Measurements from ENCODE around the gene PLB1. TPM values are rescaled to one million over a fixed set of nuclear protein-coding genes. Genes with fewer than 3 reads are reported as not detected.

PLB1 gene
- polyA plus RNA-seq, 1 donor from 2014 or later = not detected

- Mint-ChIP-seq H3K27me3 (peaks cover 2% of the 10 kb centered on the region), H3K27ac (no peak overlapping the region), H3K4me1 (peaks cover 0 to 3% (median 0%) of the 10 kb centered on the region in 3 donors), H3K4me3 (no peak overlapping the region), H3K36me3 (peaks cover 2% of the 10 kb centered on the region), H3K9me3 (peaks cover 0 to 2% (median 0%) of the 10 kb centered on the region in 3 donors)
These were observed 142.2 kb downstream of the PLB1 start for GRCh38 chr2:28638102-28638501.

- H3K36me3 Mint-ChIP-seq = peaks cover 2% of the 10 kb centered on the region
- no peak overlapping the region for H3K27ac Mint-ChIP-seq
- H3K9me3 Mint-ChIP-seq = peaks cover 0 to 2% (median 0%) of the 10 kb centered on the region in 3 donors
- H3K4me1 Mint-ChIP-seq = peaks cover 0 to 3% (median 0%) of the 10 kb centered on the region in 3 donors
- H3K4me3 Mint-ChIP-seq = no peak overlapping the region
- H3K27me3 Mint-ChIP-seq = peaks cover 2% of the 10 kb centered on the region
These were observed 143.3 kb downstream of the PLB1 start for GRCh38 chr2:28639092-28639691.

- Mint-ChIP-seq H3K27me3 (peaks cover 2% of the 10 kb centered on the region), H3K4me3 (no peak overlapping the region), H3K4me1 (peaks cover 0 to 3% (median 0%) of the 10 kb centered on the region in 3 donors), H3K27ac (no peak overlapping the region), H3K9me3 (peaks cover 0 to 2% (median 0%) of the 10 kb centered on the region in 3 donors), H3K36me3 (peaks cover 2% of the 10 kb centered on the region)
These were observed 144.0 kb downstream of the PLB1 start for GRCh38 chr2:28639836-28640235.

GRCh38 chr2:28640260-28640907, 144.5 kb downstream of the PLB1 start:
- Mint-ChIP-seq H3K36me3 (peaks cover 2% of the 10 kb centered on the region), H3K27me3 (peaks cover 2% of the 10 kb centered on the region), H3K4me3 (no peak overlapping the region), H3K4me1 (peaks cover 0 to 3% (median 0%) of the 10 kb centered on the region in 3 donors), H3K27ac (no peak overlapping the region), H3K9me3 (peaks cover 0 to 4% (median 0%) of the 10 kb centered on the region in 3 donors)

GRCh38 chr2:28640908-28641300, 145.0 kb downstream of the PLB1 start:
- Mint-ChIP-seq H3K4me1 (peaks cover 0 to 3% (median 0%) of the 10 kb centered on the region in 3 donors), H3K27ac (no peak overlapping the region), H3K27me3 (no peaks in the 10 kb centered on the region), H3K36me3 (peaks cover 2% of the 10 kb centered on the region), H3K9me3 (peaks cover 0 to 4% (median 0%) of the 10 kb centered on the region in 3 donors), H3K4me3 (no peak overlapping the region)

- Mint-ChIP-seq H3K36me3 (peaks cover 1% of the 10 kb centered on the region), H3K9me3 (peaks cover 0 to 4% (median 0%) of the 10 kb centered on the region in 3 donors), H3K27me3 (no peaks in the 10 kb centered on the region), H3K27ac (no peak overlapping the region), H3K4me3 (peak overlapping the region in 1 of 4 donors; percentile 30), H3K4me1 (peaks cover 0 to 8% (median 2%) of the 10 kb centered on the region in 3 donors)
These were observed 146.9 kb downstream of the PLB1 start for GRCh38 chr2:28642796-28643195.

GRCh38 chr2:28643327-28643726, 147.5 kb downstream of the PLB1 start:
- H3K9me3 Mint-ChIP-seq = peaks cover 0 to 4% (median 0%) of the 10 kb centered on the region in 3 donors
- H3K36me3 Mint-ChIP-seq = peaks cover 1% of the 10 kb centered on the region
- H3K27me3 Mint-ChIP-seq = no peaks in the 10 kb centered on the region
- no peak overlapping the region for H3K4me3 Mint-ChIP-seq
- peaks cover 0 to 13% (median 2%) of the 10 kb centered on the region in 3 donors for H3K4me1 Mint-ChIP-seq
- no peak overlapping the region for H3K27ac Mint-ChIP-seq

GRCh38 chr2:28643911-28644334, 148.1 kb downstream of the PLB1 start:
- Mint-ChIP-seq H3K36me3 (peaks cover 1% of the 10 kb centered on the region), H3K27ac (no peak overlapping the region), H3K4me1 (peaks cover 0 to 15% (median 2%) of the 10 kb centered on the region in 3 donors), H3K4me3 (no peak overlapping the region), H3K9me3 (peaks cover 0 to 4% (median 0%) of the 10 kb centered on the region in 3 donors), H3K27me3 (no peaks in the 10 kb centered on the region)

- Mint-ChIP-seq H3K4me1 (peaks cover 4 to 19% (median 7%) of the 10 kb centered on the region in 3 donors), H3K27me3 (peaks cover 3% of the 10 kb centered on the region), H3K9me3 (peaks cover 0 to 2% (median 0%) of the 10 kb centered on the region in 3 donors), H3K27ac (peak overlapping the region in 1 of 3 donors; percentile 31), H3K4me3 (no peak overlapping the region), H3K36me3 (peaks cover 1% of the 10 kb centered on the region)
These were observed 148.9 kb downstream of the PLB1 start for GRCh38 chr2:28644760-28645159.

GRCh38 chr2:28645553-28645952, 149.7 kb downstream of the PLB1 start:
- Mint-ChIP-seq H3K9me3 (peaks cover 0 to 2% (median 0%) of the 10 kb centered on the region in 3 donors), H3K27me3 (peaks cover 3% of the 10 kb centered on the region), H3K4me3 (no peak overlapping the region), H3K36me3 (peaks cover 1% of the 10 kb centered on the region), H3K27ac (peak overlapping the region in 1 of 3 donors; percentile 31), H3K4me1 (peaks cover 11 to 22% (median 14%) of the 10 kb centered on the region in 3 donors)

GRCh38 chr2:28647682-28648081, 151.8 kb downstream of the PLB1 start:
- H3K4me3 Mint-ChIP-seq = peak overlapping the region in 1 of 4 donors; percentile 82
- H3K9me3 Mint-ChIP-seq = peaks cover 0 to 2% (median 0%) of the 10 kb centered on the region in 3 donors
- H3K36me3 Mint-ChIP-seq = peaks cover 1% of the 10 kb centered on the region
- H3K4me1 Mint-ChIP-seq = peaks cover 14 to 22% (median 15%) of the 10 kb centered on the region in 3 donors
- no peak overlapping the region for H3K27ac Mint-ChIP-seq
- peaks cover 3% of the 10 kb centered on the region for H3K27me3 Mint-ChIP-seq

GRCh38 chr2:28648147-28648546, 152.3 kb downstream of the PLB1 start:
- Mint-ChIP-seq H3K27me3 (peaks cover 3% of the 10 kb centered on the region), H3K9me3 (peaks cover 0 to 2% (median 0%) of the 10 kb centered on the region in 3 donors), H3K36me3 (peaks cover 1% of the 10 kb centered on the region), H3K27ac (no peak overlapping the region), H3K4me3 (peak overlapping the region in 1 of 4 donors; percentile 82), H3K4me1 (peaks cover 14 to 22% (median 15%) of the 10 kb centered on the region in 3 donors)

- H3K27ac Mint-ChIP-seq = no peak overlapping the region
- peaks cover 1% of the 10 kb centered on the region for H3K36me3 Mint-ChIP-seq
- peaks cover 0 to 2% (median 0%) of the 10 kb centered on the region in 3 donors for H3K9me3 Mint-ChIP-seq
- H3K4me1 Mint-ChIP-seq = peaks cover 14 to 22% (median 15%) of the 10 kb centered on the region in 3 donors
- peaks cover 3% of the 10 kb centered on the region for H3K27me3 Mint-ChIP-seq
- no peak overlapping the region for H3K4me3 Mint-ChIP-seq
These were observed 153.0 kb downstream of the PLB1 start for GRCh38 chr2:28648671-28649395.

GRCh38 chr2:28649481-28650265, 153.8 kb downstream of the PLB1 start:
- no peak overlapping the region for H3K27ac Mint-ChIP-seq
- peaks cover 1% of the 10 kb centered on the region for H3K36me3 Mint-ChIP-seq
- peaks cover 14 to 22% (median 15%) of the 10 kb centered on the region in 3 donors for H3K4me1 Mint-ChIP-seq
- peaks cover 0 to 2% (median 0%) of the 10 kb centered on the region in 3 donors for H3K9me3 Mint-ChIP-seq
- H3K27me3 Mint-ChIP-seq = peaks cover 3% of the 10 kb centered on the region
- H3K4me3 Mint-ChIP-seq = peak overlapping the region in 2 of 4 donors; percentile 71 to 85
